Gastroesophageal sphincter (tissue), 2 donors: Measurements from ENCODE around the gene TOE1.

Experiments
- POLR2A ChIP-seq, 2 donors: fragments of 450-650 bp; IDR thresholded peaks; one replicate each; pipeline ENCODE4 v1.6.1; 2017; ENCODE audit warnings: antibody characterized with exemption in 2 of 2, mild to moderate bottlenecking in 2 of 2, moderate library complexity in 1 of 2
- POLR2AphosphoS5 ChIP-seq: sonication (generic); formaldehyde crosslinking; IDR thresholded peaks from one replicate; pipeline ENCODE4 v1.6.1; 2017; ENCODE audit warnings: antibody characterized with exemption

DNA sequence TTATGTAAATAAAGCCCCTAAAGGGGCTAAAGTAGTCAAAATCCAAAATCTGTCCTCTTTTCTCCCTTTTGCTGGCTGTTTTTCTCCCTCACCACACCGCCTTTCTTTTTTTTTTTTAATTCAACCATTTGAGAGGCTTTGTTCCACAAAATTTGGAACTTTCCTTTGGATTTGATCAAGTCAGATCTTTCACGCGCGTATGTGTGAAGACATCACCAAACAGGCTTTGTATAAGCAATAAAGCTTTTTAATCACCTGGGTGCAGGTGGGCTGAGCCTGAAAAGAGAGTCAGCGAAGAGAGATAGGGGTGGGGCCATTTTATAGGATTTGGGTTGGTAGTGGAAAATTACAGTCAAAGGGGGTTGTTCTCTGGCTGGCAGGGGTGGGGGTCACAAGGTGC is 18.5 kb upstream of the TOE1 start:
- TF ChIP-seq POLR2AphosphoS5, result no peak
- TF ChIP-seq POLR2A (IDR thresholded peaks at IDR 0.05), result no peak
